Endodermal cell (in vitro differentiated cells): ENCODE results near the gene EIF1AX. TPM values are rescaled to one million over a fixed set of nuclear protein-coding genes. Genes with fewer than 3 reads are reported as not detected.

ENCODE experiments used
- DNase-seq: peaks from one replicate; pipeline ENCODE4 v3.0.0-alpha.2; 2017
- H3K27ac ChIP-seq: 2 replicates; pipeline ENCODE4 v1.5.1; 2013; ENCODE audit warnings: mild to moderate bottlenecking, low read depth, low read length, moderate library complexity
- H3K27me3 ChIP-seq: 2 replicates; pipeline ENCODE4 v1.6.1; 2013; ENCODE audit warnings: mild to moderate bottlenecking, low read length, moderate library complexity; ENCODE audit not compliant: insufficient read depth, control insufficient read depth, poor library complexity, severe bottlenecking
- H3K36me3 ChIP-seq: 2 replicates; pipeline ENCODE4 v1.7.0; 2013; ENCODE audit warnings: mild to moderate bottlenecking, low read length, moderate library complexity; ENCODE audit not compliant: control insufficient read depth, insufficient read depth
- H3K4me1 ChIP-seq: one replicate; pipeline ENCODE4 v1.7.0; 2013; ENCODE audit warnings: low read length; ENCODE audit not compliant: control insufficient read depth, insufficient read depth
- H3K4me3 ChIP-seq: 2 replicates; pipeline ENCODE4 v1.5.1; 2013; ENCODE audit warnings: mild to moderate bottlenecking, low read length, moderate library complexity
- H3K9ac ChIP-seq: 2 replicates; pipeline ENCODE4 v1.6.1; 2013; ENCODE audit warnings: mild to moderate bottlenecking, low read length, moderate library complexity; ENCODE audit not compliant: poor library complexity, severe bottlenecking; ENCODE audit errors: extremely low read depth
- H3K9me3 ChIP-seq: 2 replicates; pipeline ENCODE4 v1.6.1; 2013; ENCODE audit warnings: mild to moderate bottlenecking, low read length, moderate library complexity; ENCODE audit not compliant: control insufficient read depth
- H3K27ac Mint-ChIP-seq: 2 replicates; pipeline ENCODE4 v1.8.0; 2020; ENCODE audit warnings: mixed read lengths
- H3K27me3 Mint-ChIP-seq: 2 replicates; pipeline ENCODE4 v1.8.0; 2021; ENCODE audit warnings: mild to moderate bottlenecking, mixed read lengths; ENCODE audit not compliant: insufficient read depth
- H3K36me3 Mint-ChIP-seq: 2 replicates; pipeline ENCODE4 v1.8.0; 2020; ENCODE audit warnings: low read depth, mixed read lengths
- H3K4me1 Mint-ChIP-seq: 2 replicates; pipeline ENCODE4 v1.8.0; 2020; ENCODE audit warnings: mixed read lengths
- H3K4me3 Mint-ChIP-seq: 2 replicates; pipeline ENCODE4 v1.8.0; 2020; ENCODE audit warnings: mild to moderate bottlenecking, moderate library complexity, mixed read lengths
- H3K9me3 Mint-ChIP-seq: 2 replicates; pipeline ENCODE4 v1.8.0; 2020; ENCODE audit warnings: mild to moderate bottlenecking, mixed read lengths
- CTCF ChIP-seq: fragments of 200-600 bp; sonication (generic); conservative IDR thresholded peaks from 2 replicates; pipeline ENCODE4 v1.5.0; 2021; ENCODE audit warnings: antibody characterized with exemption, mild to moderate bottlenecking
- WGBS, 2 experiments: methylation state at CpG; one replicate each; pipeline versions ENCODE4 v1.1.5 to v1.1.7; 2013; ENCODE audit warnings: missing lambda C conversion rate in 2 of 2, mixed read lengths in 1 of 2; ENCODE audit not compliant: insufficient coverage in 1 of 2, insufficient read length in 1 of 2; 5-methylcytosine and 5-hydroxymethylcytosine counted together
- total RNA-seq, 2 donors: library from RNA; stranded (reverse); fragmentation: NEBNext Ultra II Directional in 1 of 2; extraction: Animal tissue kit (Norgen Biotek cat#: 25700) in 1 of 2; gene quantifications; 2 replicates in 1 of 2; 3 replicates in 1 of 2; pipeline ENCODE4 v1.2.1, GENCODE V29; 2021

The EIF1AX gene
- total RNA-seq, 2 donors from 2014 or later: 98.3 to 121 TPM

- Mint-ChIP-seq H3K9me3 (peaks cover 51% of the 10 kb centered on the region), H3K36me3 (no peaks in the 10 kb centered on the region)
- TF ChIP-seq CTCF: no peak
These were observed 30.4 kb downstream of the EIF1AX start for GRCh38 chrX:20111271-20111670.

DNA sequence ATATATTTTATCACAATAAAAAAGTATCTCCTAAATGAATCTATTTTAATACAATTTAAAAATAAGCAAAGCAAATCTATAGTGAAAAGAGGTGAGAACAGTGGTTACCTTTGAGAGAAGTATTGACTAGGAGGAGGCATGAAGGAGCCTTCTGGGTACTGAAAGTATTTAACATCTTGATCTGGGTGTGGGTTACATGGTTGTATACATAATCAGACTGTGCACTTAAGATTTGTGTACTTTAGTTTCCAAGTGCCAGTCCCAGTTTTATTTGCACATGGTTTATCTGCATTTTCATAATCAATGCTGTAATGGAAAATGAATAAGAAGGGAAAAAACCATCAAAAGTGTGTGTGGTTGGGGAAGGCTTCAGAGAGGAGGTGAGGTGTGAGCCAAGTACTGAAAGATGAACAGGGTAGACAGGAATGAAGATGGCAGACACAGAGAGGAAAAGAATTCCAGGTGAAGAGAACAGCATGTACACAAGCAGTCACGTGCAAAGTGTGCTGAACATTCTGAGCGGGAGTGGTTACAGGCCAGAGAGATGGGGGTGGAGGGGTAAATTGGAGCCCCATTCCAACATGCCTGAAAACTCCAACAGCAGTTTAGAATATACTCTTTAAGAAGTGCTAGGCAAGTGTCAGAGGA lies 39.6 kb downstream of the EIF1AX start:
- Histone ChIP-seq H3K4me1 (no peaks in the 10 kb centered on the region), H3K36me3 (no peaks in the 10 kb centered on the region), H3K4me3 (no peak overlapping the region), H3K27me3 (no peaks in the 10 kb centered on the region), H3K9me3 (no peaks in the 10 kb centered on the region), H3K27ac (no peak overlapping the region), H3K9ac (no peak overlapping the region)
- TF ChIP-seq CTCF: no peak
- 94 to 100% methylated on average over 1 to 2 of the region's 2 CpGs for WGBS, 2 experiments
- DNase-seq: no peak
- Mint-ChIP-seq H3K27me3 (no peaks in the 10 kb centered on the region), H3K4me3 (no peak overlapping the region), H3K4me1 (no peaks in the 10 kb centered on the region), H3K9me3 (peaks cover 45% of the 10 kb centered on the region), H3K36me3 (no peaks in the 10 kb centered on the region), H3K27ac (no peak overlapping the region)

More at GRCh38 chrX:20111271-20111670, 30.4 kb downstream of the EIF1AX start:
- Mint-ChIP-seq H3K27me3 (peaks cover 19% of the 10 kb centered on the region), H3K27ac (no peak overlapping the region), H3K4me3 (no peak overlapping the region), H3K4me1 (no peaks in the 10 kb centered on the region)
- no peak for DNase-seq
- H3K4me1 ChIP-seq: no peaks in the 10 kb centered on the region
- 90 to 95% methylated on average over 2 to 10 of the region's 10 CpGs for WGBS, 2 experiments
- no peak overlapping the region for H3K9ac ChIP-seq
- no peaks in the 10 kb centered on the region for H3K9me3 ChIP-seq
- H3K27me3 ChIP-seq: peaks cover 17% of the 10 kb centered on the region
- no peak overlapping the region for H3K4me3 ChIP-seq
- H3K27ac ChIP-seq: no peak overlapping the region
- no peaks in the 10 kb centered on the region for H3K36me3 ChIP-seq

GRCh38 chrX:20091499-20091898 lies 50.1 kb downstream of the EIF1AX start:
- H3K4me1 Mint-ChIP-seq: no peaks in the 10 kb centered on the region
- peaks cover 64% of the 10 kb centered on the region for H3K9me3 Mint-ChIP-seq
- no peaks in the 10 kb centered on the region for H3K36me3 ChIP-seq
- no peak overlapping the region for H3K27ac Mint-ChIP-seq
- H3K4me1 ChIP-seq: no peaks in the 10 kb centered on the region
- no peaks in the 10 kb centered on the region for H3K9me3 ChIP-seq
- WGBS, 2 experiments: 96 to 100% methylated on average over 2 to 3 of the region's 3 CpGs
- no peaks in the 10 kb centered on the region for H3K27me3 Mint-ChIP-seq
- H3K9ac ChIP-seq: no peak overlapping the region
- DNase-seq: no peak
- no peak overlapping the region for H3K4me3 ChIP-seq
- no peak for TF ChIP-seq CTCF
- no peak overlapping the region for H3K27ac ChIP-seq
- H3K4me3 Mint-ChIP-seq: no peak overlapping the region
- no peaks in the 10 kb centered on the region for H3K27me3 ChIP-seq
- no peaks in the 10 kb centered on the region for H3K36me3 Mint-ChIP-seq
